MCF 10A (cell line): Measurements from ENCODE around the gene AGBL4. TPM values are rescaled to one million over a fixed set of nuclear protein-coding genes. Genes with fewer than 3 reads are reported as not detected.

Experiments
- BruUV-seq: library from RNA; stranded (reverse); fragments of 400-500 nt; replicated peaks from 2 replicates; lab custom pipeline; 2021; lab: Mats Ljungman, UMichigan
- CTCF ChIA-PET: fragments of 300-600 bp; sonication (Branson Sonifier 250); formaldehyde crosslinking; extraction: SDS; loops from one replicate; lab custom pipeline; 2021; ENCODE audit warnings: antibody characterized with exemption, inconsistent platforms; lab: Yijun Ruan, JAX
- POLR2A ChIA-PET: fragments of 300-600, 350-650 bp; sonication (Branson Sonifier 250); formaldehyde crosslinking; extraction: SDS; loops from one replicate; lab custom pipeline; 2020; ENCODE audit warnings: antibody characterized with exemption, inconsistent platforms; lab: Yijun Ruan, JAX
- DNase-seq: peaks from one replicate; pipeline ENCODE4 v3.0.0-alpha.2; 2018; ENCODE audit not compliant: unreplicated experiment
- H3K27ac Mint-ChIP-seq: one replicate; pipeline ENCODE4 v1.8.0; 2022; ENCODE audit warnings: mild to moderate bottlenecking, low read depth, mixed read lengths; ENCODE audit not compliant: unreplicated experiment
- H3K27me3 Mint-ChIP-seq: one replicate; pipeline ENCODE4 v1.8.0; 2022; ENCODE audit warnings: mixed read lengths; ENCODE audit not compliant: insufficient read depth, unreplicated experiment
- H3K36me3 Mint-ChIP-seq: one replicate; pipeline ENCODE4 v1.8.0; 2022; ENCODE audit warnings: mild to moderate bottlenecking, moderate library complexity, mixed read lengths; ENCODE audit not compliant: insufficient read depth, unreplicated experiment
- H3K4me1 Mint-ChIP-seq: one replicate; pipeline ENCODE4 v1.8.0; 2022; ENCODE audit warnings: mixed read lengths; ENCODE audit not compliant: insufficient read depth, unreplicated experiment
- H3K4me3 Mint-ChIP-seq: one replicate; pipeline ENCODE4 v1.8.0; 2022; ENCODE audit warnings: mild to moderate bottlenecking, moderate library complexity, mixed read lengths; ENCODE audit not compliant: unreplicated experiment
- H3K9me3 Mint-ChIP-seq: one replicate; pipeline ENCODE4 v1.8.0; 2022; ENCODE audit warnings: mixed read lengths; ENCODE audit not compliant: unreplicated experiment
- intact Hi-C: fragments of 100-400 bp; cut with micrococcal nuclease; formaldehyde crosslinking; loops from 2 replicates; pipeline ENCODE4 v1.14.1; 2022
- total RNA-seq: library from RNA; stranded (reverse); gene quantifications from 2 replicates; pipeline ENCODE4 v1.2.3, GENCODE V29; 2022
- TF ChIP-seq, protein P1 (sequence below): fragments of 200-600 bp; IDR thresholded peaks from one replicate; pipeline ENCODE4 v1.8.0; 2022; ENCODE audit warnings: antibody characterized with exemption, mild to moderate bottlenecking; ENCODE audit not compliant: unreplicated experiment

Gene AGBL4
- total RNA-seq, 1 experiment from 2014 or later = not detected

DNA sequence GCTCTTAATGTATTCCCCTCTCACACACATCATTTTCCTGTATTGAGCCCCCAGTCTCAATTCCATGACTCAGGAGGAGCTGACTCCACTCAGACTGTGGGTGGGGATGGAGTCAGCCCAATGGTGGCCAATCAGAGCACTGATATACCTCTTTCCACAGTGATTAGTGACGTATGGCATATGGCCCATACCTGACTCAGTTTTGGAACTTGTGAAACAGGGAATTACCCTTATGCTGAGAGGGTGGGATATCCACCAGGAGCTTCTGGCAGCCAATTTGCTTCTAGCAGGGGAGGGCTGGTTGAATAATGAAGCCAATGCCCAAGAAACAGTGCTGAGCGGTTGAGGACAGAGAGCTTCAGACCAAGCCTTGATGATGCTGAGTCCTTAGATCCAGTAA lies 1465.4 kb downstream of the AGBL4 start:
- POLR2A ChIA-PET = no interaction called here
- Mint-ChIP-seq H3K36me3 (no peaks in the 10 kb centered on the region), H3K27ac (no peak overlapping the region), H3K27me3 (no peaks in the 10 kb centered on the region), H3K9me3 (no peaks in the 10 kb centered on the region), H3K4me3 (no peak overlapping the region), H3K4me1 (peaks cover 19% of the 10 kb centered on the region)
- peak; percentile 5 for DNase-seq
- CTCF ChIA-PET = interaction anchor here (0.7 to 1.3 kb wide), 2 partner anchors 245 to 789 kb away, joined by 3 read pairs; no protein-coding TSS in a partner anchor
- intact Hi-C loops = loop anchor here (10.0 kb wide), 1 partner anchor 1786 kb away; no protein-coding TSS in a partner anchor
- no TSS peak for BruUV-seq
- TF ChIP-seq, protein P1, sequence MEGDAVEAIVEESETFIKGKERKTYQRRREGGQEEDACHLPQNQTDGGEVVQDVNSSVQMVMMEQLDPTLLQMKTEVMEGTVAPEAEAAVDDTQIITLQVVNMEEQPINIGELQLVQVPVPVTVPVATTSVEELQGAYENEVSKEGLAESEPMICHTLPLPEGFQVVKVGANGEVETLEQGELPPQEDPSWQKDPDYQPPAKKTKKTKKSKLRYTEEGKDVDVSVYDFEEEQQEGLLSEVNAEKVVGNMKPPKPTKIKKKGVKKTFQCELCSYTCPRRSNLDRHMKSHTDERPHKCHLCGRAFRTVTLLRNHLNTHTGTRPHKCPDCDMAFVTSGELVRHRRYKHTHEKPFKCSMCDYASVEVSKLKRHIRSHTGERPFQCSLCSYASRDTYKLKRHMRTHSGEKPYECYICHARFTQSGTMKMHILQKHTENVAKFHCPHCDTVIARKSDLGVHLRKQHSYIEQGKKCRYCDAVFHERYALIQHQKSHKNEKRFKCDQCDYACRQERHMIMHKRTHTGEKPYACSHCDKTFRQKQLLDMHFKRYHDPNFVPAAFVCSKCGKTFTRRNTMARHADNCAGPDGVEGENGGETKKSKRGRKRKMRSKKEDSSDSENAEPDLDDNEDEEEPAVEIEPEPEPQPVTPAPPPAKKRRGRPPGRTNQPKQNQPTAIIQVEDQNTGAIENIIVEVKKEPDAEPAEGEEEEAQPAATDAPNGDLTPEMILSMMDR = no peak

DNA sequence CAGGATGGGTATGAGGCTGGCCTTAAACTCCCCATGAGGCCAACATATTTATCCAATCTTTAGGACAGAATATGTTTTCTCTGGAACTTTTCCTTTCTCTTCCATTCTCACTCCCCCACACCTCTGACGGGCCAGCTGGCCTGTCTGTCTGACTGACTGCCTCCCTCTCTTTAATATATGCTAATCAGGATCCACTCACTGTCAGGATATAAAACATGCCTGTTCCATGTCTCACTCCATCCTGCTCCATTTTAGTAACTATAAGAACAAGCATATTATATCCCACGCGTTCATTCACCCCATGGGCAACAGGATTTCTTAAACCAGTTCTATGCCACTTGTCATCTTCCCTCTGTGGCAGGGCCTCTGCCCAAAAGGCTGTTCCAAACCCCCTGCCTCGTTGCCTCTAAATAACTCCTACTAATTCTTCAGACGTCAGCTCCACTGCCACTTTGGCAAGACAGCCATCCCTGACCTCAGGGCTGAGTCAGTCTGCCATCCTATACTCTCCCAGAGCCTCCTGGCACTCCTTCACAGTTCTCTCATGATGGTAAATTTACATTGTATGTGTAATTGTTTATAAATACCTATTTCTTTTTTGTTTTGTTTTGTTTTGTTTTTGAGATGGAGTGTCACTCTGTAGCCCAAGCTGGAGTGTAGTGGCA lies 1467.4 kb downstream of the AGBL4 start:
- H3K4me1 Mint-ChIP-seq = peaks cover 19% of the 10 kb centered on the region
- TF ChIP-seq, protein P1 = no peak
- H3K9me3 Mint-ChIP-seq = no peaks in the 10 kb centered on the region
- ChIA-PET CTCF (interaction anchor here (0.6 to 1.3 kb wide), 8 partner anchors 15 to 460 kb away, joined by 3 to 4 read pairs (median 3); no protein-coding TSS in a partner anchor), POLR2A (interaction anchor here (0.6 kb wide), 1 partner anchor 1081 kb away, joined by 3 read pairs; no protein-coding TSS in a partner anchor)
- BruUV-seq = no TSS peak
- DNase-seq = no peak
- intact Hi-C loops = loop anchor here (10.0 kb wide), 1 partner anchor 1788 kb away; no protein-coding TSS in a partner anchor
- no peak overlapping the region for H3K27ac Mint-ChIP-seq
- no peaks in the 10 kb centered on the region for H3K36me3 Mint-ChIP-seq
- no peaks in the 10 kb centered on the region for H3K27me3 Mint-ChIP-seq
- H3K4me3 Mint-ChIP-seq = no peak overlapping the region

DNA sequence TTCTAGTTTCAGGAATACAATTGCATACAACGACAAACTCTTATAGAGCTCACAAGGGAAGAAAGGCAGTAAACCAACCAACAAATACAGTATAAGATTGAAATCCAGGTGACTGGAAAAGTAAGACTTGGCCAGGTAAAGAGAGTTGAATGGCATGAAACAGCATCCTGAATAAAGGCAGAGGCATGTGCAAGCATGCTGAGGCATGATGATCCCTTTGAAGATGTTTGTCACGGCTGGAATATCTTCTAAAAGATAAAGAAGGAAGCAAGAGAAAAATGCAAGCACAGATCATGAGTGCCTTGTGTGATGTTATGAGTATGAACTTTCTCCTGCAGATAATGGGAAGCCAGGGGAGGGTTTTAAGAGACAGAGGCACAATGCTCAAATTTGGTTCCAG lies 1468.5 kb downstream of the AGBL4 start:
- Mint-ChIP-seq H3K4me1 (peaks cover 13% of the 10 kb centered on the region), H3K4me3 (no peak overlapping the region), H3K36me3 (no peaks in the 10 kb centered on the region), H3K27ac (no peak overlapping the region), H3K27me3 (no peaks in the 10 kb centered on the region), H3K9me3 (no peaks in the 10 kb centered on the region)
- no TSS peak for BruUV-seq
- TF ChIP-seq, protein P1 = no peak
- intact Hi-C loops = loop anchor here (10.0 kb wide), 1 partner anchor 1790 kb away; no protein-coding TSS in a partner anchor
- ChIA-PET CTCF (interaction anchor here (0.6 to 1.3 kb wide), 7 partner anchors 17 to 1778 kb away, joined by 3 to 6 read pairs (median 3); no protein-coding TSS in a partner anchor), POLR2A (interaction anchor here (0.6 to 0.7 kb wide), 2 partner anchors 1082 to 1792 kb away, joined by 3 read pairs; no protein-coding TSS in a partner anchor)
- DNase-seq = no peak

DNA sequence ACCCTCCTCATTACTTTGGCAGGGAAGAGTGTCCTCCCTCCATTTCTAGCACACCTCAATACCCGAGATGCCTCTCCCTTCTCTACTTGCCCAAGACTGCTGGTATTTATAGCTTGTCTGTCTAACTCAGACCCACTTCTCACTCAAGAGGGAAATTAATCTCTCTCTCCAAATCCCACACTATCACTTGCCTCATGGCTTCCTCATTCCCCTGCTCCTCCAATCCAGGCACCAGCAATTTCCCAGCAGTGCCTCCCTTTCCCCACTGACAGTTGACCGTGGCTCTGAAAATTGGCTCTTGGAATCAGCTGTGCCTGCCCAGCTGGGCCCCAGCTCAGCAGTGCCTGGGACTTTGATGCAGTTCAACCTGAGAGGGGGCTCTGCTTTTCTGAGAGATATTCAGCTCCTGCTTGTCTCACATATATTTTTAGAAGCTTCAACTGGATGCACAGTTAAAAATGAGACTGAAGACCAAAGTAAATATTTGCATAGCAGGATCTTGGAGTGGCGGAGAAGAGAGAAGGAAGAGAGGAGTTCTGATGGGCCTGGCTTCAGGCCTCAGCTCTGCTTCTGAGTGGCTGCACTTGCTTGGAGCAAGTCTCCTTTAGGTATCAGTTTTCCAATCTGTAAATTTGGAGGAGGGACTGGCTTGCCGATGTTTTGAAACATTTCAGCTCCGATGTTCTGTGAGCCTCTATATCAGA lies 1470.7 kb downstream of the AGBL4 start:
- CTCF ChIA-PET = interaction anchor here (0.6 to 1.6 kb wide), 8 partner anchors 12 to 329 kb away, joined by 3 to 6 read pairs (median 3); no protein-coding TSS in a partner anchor
- POLR2A ChIA-PET = no interaction called here
- H3K27ac Mint-ChIP-seq = no peak overlapping the region
- DNase-seq = no peak
- H3K4me3 Mint-ChIP-seq = no peak overlapping the region
- H3K4me1 Mint-ChIP-seq = peaks cover 13% of the 10 kb centered on the region
- intact Hi-C loops = loop anchor here (1.0 to 10.0 kb wide), 4 partner anchors 144 to 1792 kb away; no protein-coding TSS in a partner anchor
- TF ChIP-seq, protein P1 = no peak
- H3K27me3 Mint-ChIP-seq = peaks cover 20% of the 10 kb centered on the region
- no TSS peak for BruUV-seq
- no peaks in the 10 kb centered on the region for H3K36me3 Mint-ChIP-seq
- H3K9me3 Mint-ChIP-seq = no peaks in the 10 kb centered on the region
